Ovary (tissue), 9 donors: Measurements from ENCODE around the gene SCD5. TPM values are rescaled to one million over a fixed set of nuclear protein-coding genes. Genes with fewer than 3 reads are reported as not detected.

Experiments
- DNase-seq, 5 donors: peaks; one replicate each; pipeline ENCODE4 v3.0.0-alpha.2; 2019 to 2020
- H3K27ac ChIP-seq, 2 donors: fragments of 200-600 bp; one replicate each; pipeline versions ENCODE4 v1.5.1 to v1.8.0; 2019 to 2022
- H3K27me3 ChIP-seq: fragments of 200-600 bp; one replicate; pipeline ENCODE4 v1.8.0; 2022
- H3K36me3 ChIP-seq: fragments of 200-600 bp; sonication (generic); one replicate; pipeline ENCODE4 v1.5.1; 2019
- H3K4me1 ChIP-seq: one replicate; pipeline ENCODE4 v1.8.1; 2013; ENCODE audit warnings: mild to moderate bottlenecking, moderate library complexity; ENCODE audit not compliant: insufficient read depth
- H3K4me3 ChIP-seq: fragments of 200-600 bp; sonication (generic); one replicate; pipeline ENCODE4 v1.5.1; 2017
- H3K9me3 ChIP-seq, 2 donors: fragments of 200-600 bp in 1 of 2; sonication (generic) in 1 of 2; one replicate each; pipeline versions ENCODE4 v1.5.1 to v1.8.1; 2013 to 2019; ENCODE audit warnings: mild to moderate bottlenecking in 1 of 2, moderate library complexity in 1 of 2
- CTCF ChIP-seq, 3 donors: fragments of 450-650 bp in 2 of 3; fragments of 200-600 bp in 1 of 3; IDR thresholded peaks; one replicate each; pipeline versions ENCODE4 v1.5.1 to v1.8.0; 2016 to 2022; ENCODE audit warnings: antibody characterized with exemption in 3 of 3, mild to moderate bottlenecking in 1 of 3
- EP300 ChIP-seq: sonication (generic); formaldehyde crosslinking; IDR thresholded peaks from one replicate; pipeline ENCODE4 v1.6.1; 2017; ENCODE audit warnings: antibody characterized with exemption
- POLR2A ChIP-seq: fragments of 450-650 bp; IDR thresholded peaks from one replicate; pipeline ENCODE4 v1.6.1; 2017; ENCODE audit warnings: antibody characterized with exemption, mild to moderate bottlenecking, moderate library complexity
- WGBS, 3 donors: extraction: QIAGEN DNeasy Blood & Tissue Kit in 1 of 3; methylation state at CpG; one replicate each; pipeline versions ENCODE4 v1.1.5 to v1.1.7; 2013 to 2017; 5-methylcytosine and 5-hydroxymethylcytosine counted together
- intact Hi-C, 4 donors: fragments of 100-400 bp; cut with DNase I; formaldehyde crosslinking; loops; one replicate each; pipeline versions ENCODE4 v1.11.0 to v1.15.1; 2022 to 2023
- polyA plus RNA-seq, 2 donors: library from polyadenylated mRNA; stranded (reverse); fragments of 200-250 nt in 1 of 2; fragments of 350-450 nt in 1 of 2; fragmentation: Illumina TruSeq in 1 of 2; extraction: RNeasy Lipid Tissue Mini Kit (QIAGEN cat#74804) in 1 of 2; gene quantifications; one replicate each; pipeline ENCODE4 v1.2.3, GENCODE V29; 2013 to 2014
- total RNA-seq, 7 donors: library from RNA; depleted of rRNA in 2 of 7; stranded (reverse); fragments of >200 nt in 2 of 7; fragmentation: NEBNext Ultra II Directional in 3 of 7; extraction: Animal tissue kit (Norgen Biotek cat#: 25700) in 3 of 7; gene quantifications; one replicate each; pipeline versions ENCODE4 v1.1.0 to v1.2.4, GENCODE V29; 2016 to 2023
- donor health status: DM: no; HTN: no; CAD: no; lungs with moderate emphysema.
- donor health status: DM: no; HTN: no; CAD: no.
- donor health status: Bipolar disorder and iron deficiency.
- donor health status: DM: yes; HTN: yes; CAD: no.
- donor health status: DM: no; HTN: no; CAD: no.
- donor health status: DM: yes; HTN: yes; CAD: no.

Gene SCD5
- total and polyA plus RNA-seq, 9 donors, result 96.3 to 203 (median 119) TPM

GRCh38 chr4:82711158-82711785 is 87.3 kb downstream of the SCD5 start:
- Histone ChIP-seq H3K36me3 (no peaks in the 10 kb centered on the region), H3K4me1 (peaks cover 28% of the 10 kb centered on the region), H3K27ac (no peak overlapping the region), H3K4me3 (no peak overlapping the region), H3K9me3 (no peaks in the 10 kb centered on the region), H3K27me3 (no peaks in the 10 kb centered on the region)
- intact Hi-C loops, result no loop called here
- DNase-seq, result no peak
- TF ChIP-seq POLR2A (no peak), CTCF (IDR thresholded peaks at IDR 0.05) (no peak), EP300 (no peak)
- WGBS, 3 donors, result 93 to 97% (median 95%) methylated on average over 7 of the region's 7 CpGs

- no peak for TF ChIP-seq CTCF (IDR thresholded peaks at IDR 0.05)
- no peak for TF ChIP-seq EP300
- TF ChIP-seq POLR2A, result no peak
- H3K27ac ChIP-seq, result peak overlapping the region in 1 of 2 donors; percentile 36
- intact Hi-C loops, result no loop called here
- H3K4me3 ChIP-seq, result no peak overlapping the region
- peaks cover 32% of the 10 kb centered on the region for H3K4me1 ChIP-seq
- H3K27me3 ChIP-seq, result no peaks in the 10 kb centered on the region
- peak in 1 of 5 donors; percentile 48 for DNase-seq
- H3K36me3 ChIP-seq, result no peaks in the 10 kb centered on the region
- 31 to 48% (median 35%) methylated on average over 4 of the region's 4 CpGs for WGBS, 3 donors
- no peaks in the 10 kb centered on the region for H3K9me3 ChIP-seq
Observed at GRCh38 chr4:82710197-82710929, 88.2 kb downstream of the SCD5 start.

- no peak for DNase-seq
- Histone ChIP-seq H3K9me3 (no peaks in the 10 kb centered on the region), H3K36me3 (no peaks in the 10 kb centered on the region), H3K27me3 (no peaks in the 10 kb centered on the region), H3K4me3 (no peak overlapping the region), H3K27ac (no peak overlapping the region), H3K4me1 (peaks cover 35% of the 10 kb centered on the region)
- intact Hi-C loops, result no loop called here
- TF ChIP-seq EP300, result no peak
- no peak for TF ChIP-seq CTCF (IDR thresholded peaks at IDR 0.05)
- TF ChIP-seq POLR2A, result no peak
- 61 to 70% (median 69%) methylated on average over 1 of the region's 1 CpG for WGBS, 3 donors
Observed at GRCh38 chr4:82708982-82709381, 89.6 kb downstream of the SCD5 start.

GRCh38 chr4:82706349-82707000 is 92.1 kb downstream of the SCD5 start:
- WGBS, 3 donors, result 54 to 57% (median 56%) methylated on average over 3 of the region's 3 CpGs
- no peaks in the 10 kb centered on the region for H3K27me3 ChIP-seq
- H3K9me3 ChIP-seq, result no peaks in the 10 kb centered on the region
- peaks cover 30% of the 10 kb centered on the region for H3K4me1 ChIP-seq
- intact Hi-C loops, result no loop called here
- H3K27ac ChIP-seq, result peak overlapping the region; percentile 41 to 56
- H3K36me3 ChIP-seq, result no peaks in the 10 kb centered on the region
- TF ChIP-seq CTCF (IDR thresholded peaks at IDR 0.05), result no peak
- no peak for TF ChIP-seq EP300
- TF ChIP-seq POLR2A, result no peak
- no peak overlapping the region for H3K4me3 ChIP-seq
- DNase-seq, result peak in 1 of 5 donors; percentile 54
